GM19239 (cell line): ENCODE data around the gene SMIM15.

Experiments
- DNase-seq: peaks from one replicate; pipeline ENCODE4 v3.0.0; 2011; ENCODE audit warnings: low spot score; ENCODE audit not compliant: insufficient read length
- FAIRE-seq: peaks from 2 replicates; lab custom pipeline; 2011; peaks lifted over from hg19 to GRCh38; lab: Jason Lieb, UNC

Gene SMIM15

GRCh38 chr5:61162832-61163567, 732 bp upstream of the SMIM15 start:
- DNase-seq = no peak
- no peak for FAIRE-seq

GRCh38 chr5:61160497-61160896, 1.8 kb downstream of the SMIM15 start:
- FAIRE-seq (no peak), DNase-seq (no peak)

- FAIRE-seq (no peak), DNase-seq (no peak)
Observed at GRCh38 chr5:61159836-61160235, 2.4 kb downstream of the SMIM15 start.

- FAIRE-seq = no peak
- no peak for DNase-seq
Observed at GRCh38 chr5:61159070-61159469, 3.2 kb downstream of the SMIM15 start.

GRCh38 chr5:61151893-61152292, 10.4 kb downstream of the SMIM15 start:
- no peak for FAIRE-seq
- no peak for DNase-seq

GRCh38 chr5:61148515-61148914, 13.8 kb downstream of the SMIM15 start:
- no peak for FAIRE-seq
- DNase-seq = no peak

GRCh38 chr5:61142811-61143210, 19.5 kb downstream of the SMIM15 start:
- no peak for FAIRE-seq
- DNase-seq = no peak

- DNase-seq = no peak
- no peak for FAIRE-seq
Observed at GRCh38 chr5:61142391-61142790, 19.9 kb downstream of the SMIM15 start.

- FAIRE-seq = no peak
- DNase-seq = no peak
Observed at GRCh38 chr5:61141801-61142200, 20.5 kb downstream of the SMIM15 start.

GRCh38 chr5:61139931-61140330, 22.3 kb downstream of the SMIM15 start:
- FAIRE-seq = no peak

GRCh38 chr5:61139094-61139873, 23.0 kb downstream of the SMIM15 start:
- FAIRE-seq = no peak
- DNase-seq = no peak

More at GRCh38 chr5:61139931-61140330, 22.3 kb downstream of the SMIM15 start:
- DNase-seq = no peak

- FAIRE-seq = no peak
- DNase-seq = no peak
Observed at GRCh38 chr5:61137835-61138234, 24.4 kb downstream of the SMIM15 start.

GRCh38 chr5:61132559-61132958, 29.7 kb downstream of the SMIM15 start:
- FAIRE-seq = no peak
- DNase-seq = no peak

- FAIRE-seq (no peak), DNase-seq (no peak)
Observed at GRCh38 chr5:61130289-61130688, 32.0 kb downstream of the SMIM15 start.

GRCh38 chr5:61123145-61123544, 39.1 kb downstream of the SMIM15 start:
- DNase-seq = no peak
- no peak for FAIRE-seq

GRCh38 chr5:61120534-61120933, 41.7 kb downstream of the SMIM15 start:
- FAIRE-seq (no peak), DNase-seq (no peak)

GRCh38 chr5:61119066-61119465, 43.2 kb downstream of the SMIM15 start:
- FAIRE-seq (no peak), DNase-seq (no peak)

- no peak for DNase-seq
- FAIRE-seq = no peak
Observed at GRCh38 chr5:61115968-61116367, 46.3 kb downstream of the SMIM15 start.

GRCh38 chr5:61114441-61114840, 47.8 kb downstream of the SMIM15 start:
- no peak for FAIRE-seq
- DNase-seq = no peak
